ENCODE results near the gene KSR1.
A peak's percentile ranks its signal among the peaks of the same experiment; 100 is the strongest.

Gene KSR1

DNA sequence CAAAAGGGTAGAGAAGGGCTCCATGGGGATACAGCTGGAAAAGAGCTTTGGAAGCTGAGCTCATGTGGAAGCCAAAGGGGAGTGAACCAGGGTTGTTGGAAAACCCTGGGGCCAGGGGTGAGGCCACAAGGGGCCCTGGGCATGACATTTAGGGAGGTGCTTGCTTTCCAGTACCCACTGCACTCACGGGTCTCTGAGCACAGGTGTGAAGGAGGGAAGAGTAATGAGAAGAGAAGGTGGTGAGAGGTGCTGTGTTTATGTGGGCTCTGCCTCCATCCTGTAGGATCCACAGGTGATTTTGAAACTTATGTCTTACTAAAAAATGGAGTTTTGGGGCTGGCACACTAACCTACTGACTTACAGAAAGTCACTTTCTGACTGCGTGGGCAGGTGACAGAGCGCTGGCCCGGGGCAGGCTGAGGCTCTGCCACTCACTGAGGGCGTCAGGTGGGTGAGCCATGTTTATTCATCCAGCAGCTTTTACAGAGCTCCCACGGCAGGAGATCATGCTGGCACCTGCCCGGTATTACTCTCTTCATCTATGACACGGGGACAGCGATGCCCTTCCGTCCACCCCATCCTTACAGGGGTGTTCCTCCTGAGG is 18.9 kb downstream of the KSR1 start:
- no peak for DNase-seq

DNA sequence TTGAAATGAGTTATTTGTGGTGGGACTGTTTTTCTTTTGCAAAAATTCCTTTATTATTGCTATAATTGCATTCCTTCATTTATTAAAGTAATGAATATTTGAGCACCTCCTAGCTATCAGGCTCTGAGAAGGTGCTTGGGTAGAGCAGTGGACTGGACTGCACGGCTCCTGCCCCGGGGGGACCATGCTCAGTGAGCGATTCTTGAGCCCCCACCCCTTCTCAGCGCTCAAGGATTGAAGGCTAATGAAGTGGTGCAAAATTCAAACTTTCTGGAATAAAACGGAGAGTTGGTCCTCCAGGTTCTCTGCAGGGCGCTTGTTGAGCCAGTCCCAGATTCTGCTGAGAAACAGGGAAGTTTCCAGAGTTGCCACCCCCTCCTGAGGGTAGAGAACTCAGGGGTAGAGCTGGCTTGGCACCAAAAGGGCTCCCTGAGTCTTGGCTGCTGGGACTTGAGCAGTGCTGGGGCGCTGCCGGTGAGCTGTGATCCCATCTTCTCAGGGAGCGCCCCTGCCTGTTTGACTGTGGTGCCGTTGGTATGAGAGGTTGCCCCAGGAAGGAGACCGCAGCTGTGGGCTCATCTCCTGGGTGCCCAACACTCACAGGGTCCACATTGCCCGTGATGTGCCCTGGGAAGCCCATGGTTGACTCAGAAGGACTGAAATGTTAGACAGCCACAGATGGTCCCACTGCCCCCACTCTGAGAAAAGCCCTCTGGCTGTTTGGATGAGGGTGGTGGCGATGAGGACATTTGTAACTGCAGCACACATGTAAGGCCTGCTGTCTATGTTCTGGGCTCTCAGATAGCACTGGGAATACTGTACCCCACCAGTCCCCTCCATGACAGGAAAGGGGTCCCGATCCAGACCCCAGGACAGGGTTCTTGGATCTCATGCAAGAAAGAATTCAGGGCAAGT is 20.0 kb downstream of the KSR1 start:
- no peak for DNase-seq

DNA sequence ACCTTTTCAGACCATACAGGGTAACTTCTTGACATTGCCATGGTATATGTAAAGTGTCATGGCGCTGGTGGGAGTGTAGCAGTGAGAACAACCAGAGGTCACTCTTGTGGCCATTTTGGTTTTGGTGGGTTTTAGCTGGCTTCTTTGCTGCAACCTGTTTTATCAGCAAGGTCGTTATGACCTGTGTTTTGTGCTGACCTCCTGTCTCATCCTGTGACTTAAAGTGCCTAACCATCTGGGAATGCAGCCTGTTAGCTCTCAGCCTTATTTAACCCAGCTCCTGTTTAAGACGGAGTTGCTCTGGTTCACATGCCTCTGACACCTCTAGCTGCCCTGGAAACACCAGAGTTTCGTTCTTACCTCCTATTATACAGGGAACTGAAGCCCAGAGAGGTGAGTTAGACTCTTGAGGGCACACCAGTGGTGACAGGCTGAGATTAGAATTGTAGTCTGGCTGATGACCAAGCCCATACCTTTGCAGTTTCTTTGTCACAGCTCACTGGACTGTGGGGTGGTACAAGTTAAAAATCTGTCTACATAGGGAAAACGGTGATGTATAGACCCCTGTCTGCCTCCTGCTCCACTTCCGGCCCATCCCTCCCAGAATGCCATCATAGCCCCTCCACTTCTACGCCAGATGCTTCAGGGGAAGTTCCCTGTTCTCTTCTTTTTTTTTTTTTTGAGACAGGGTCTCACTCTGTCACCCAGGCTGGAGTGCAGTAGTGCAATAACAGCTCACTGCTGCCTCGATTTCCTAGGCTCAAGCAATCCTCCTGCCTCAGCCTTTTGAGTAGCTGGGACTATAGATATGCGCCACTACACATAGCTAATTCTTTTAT is 21.0 kb downstream of the KSR1 start:
- no peak for DNase-seq

DNA sequence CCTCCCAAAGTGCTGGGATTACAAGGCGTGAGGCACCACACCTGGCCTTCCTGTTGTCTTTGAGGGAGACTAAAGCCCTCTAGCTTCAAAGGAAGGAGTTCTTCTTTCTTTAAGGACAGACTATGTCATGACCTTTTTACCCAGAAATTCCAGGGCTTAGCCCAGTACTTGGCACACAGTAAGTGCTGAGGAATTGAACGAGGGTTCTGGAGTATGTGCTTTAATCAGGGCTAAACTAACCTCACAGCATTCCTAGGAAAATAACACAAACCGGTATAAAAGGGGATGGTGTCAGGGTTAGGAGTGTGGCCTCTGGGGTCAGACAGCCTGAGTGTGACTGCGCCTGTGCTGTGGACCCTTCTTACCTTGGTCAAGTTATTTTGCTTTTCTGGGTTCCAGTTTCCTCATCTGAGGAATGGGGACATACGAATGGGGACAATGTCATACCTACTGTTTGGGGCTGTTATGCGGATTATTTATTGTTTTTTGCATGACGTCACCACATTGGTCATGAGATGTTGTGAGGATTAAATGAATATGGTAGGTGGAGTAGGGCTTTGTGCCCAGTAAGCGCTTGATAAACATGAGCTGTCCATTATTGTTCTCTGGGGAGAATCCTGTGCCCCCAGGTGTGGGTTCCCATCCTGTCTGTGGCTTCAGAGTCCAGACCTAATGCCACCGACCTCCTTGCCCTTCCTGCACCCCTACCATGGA is 21.9 kb downstream of the KSR1 start:
- no peak for DNase-seq

DNA sequence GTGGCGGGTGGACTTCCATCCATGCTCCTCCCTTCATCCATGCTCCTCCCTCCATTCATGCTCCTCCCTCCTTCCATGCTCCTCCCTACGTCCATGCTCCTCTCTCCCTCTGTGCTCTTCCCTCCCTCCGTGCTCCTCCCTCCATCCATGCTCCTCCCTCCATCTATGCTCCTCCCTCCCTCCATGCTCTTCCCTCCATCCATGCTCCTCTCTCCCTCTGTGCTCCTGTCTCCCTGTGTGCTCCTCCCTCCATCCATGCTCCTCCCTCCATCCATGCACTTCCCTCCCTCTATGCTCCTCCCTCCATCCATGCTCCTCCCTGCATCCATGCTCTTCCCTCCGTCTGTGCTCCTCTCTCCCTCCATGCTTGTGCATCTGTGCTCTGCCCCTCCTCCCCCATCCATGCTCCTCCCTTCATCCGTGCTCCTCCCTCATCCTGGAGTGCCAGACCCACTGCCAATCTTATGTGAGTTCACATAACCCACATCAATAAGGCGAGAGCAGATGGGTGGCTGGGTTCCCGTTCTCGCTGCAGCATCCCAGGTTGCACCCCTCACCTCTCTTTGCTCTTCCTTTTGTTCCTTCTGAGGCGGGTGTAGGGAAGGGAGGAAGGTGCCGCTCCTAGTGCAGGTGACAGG is 22.8 kb downstream of the KSR1 start:
- no peak for DNase-seq

DNA sequence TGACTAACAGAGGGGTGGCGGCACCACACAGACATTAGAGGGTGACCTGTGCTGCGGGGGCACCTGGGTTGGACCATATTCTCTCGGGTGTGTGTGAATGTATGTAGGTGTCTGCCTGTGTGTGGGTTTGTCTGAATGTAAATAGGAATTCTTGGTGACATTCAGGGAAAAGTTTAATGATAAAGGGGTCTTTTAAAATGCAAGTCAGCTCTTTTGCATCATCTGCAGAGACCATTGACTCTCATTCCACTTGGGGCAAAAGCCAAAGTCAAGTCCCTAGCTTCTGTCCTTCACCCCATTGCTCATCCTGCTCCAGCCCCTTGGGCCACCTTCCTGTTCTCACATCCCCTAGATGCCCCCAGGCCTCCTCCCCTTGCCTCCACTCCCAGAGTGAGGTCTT is 23.6 kb downstream of the KSR1 start:
- no peak for DNase-seq

DNA sequence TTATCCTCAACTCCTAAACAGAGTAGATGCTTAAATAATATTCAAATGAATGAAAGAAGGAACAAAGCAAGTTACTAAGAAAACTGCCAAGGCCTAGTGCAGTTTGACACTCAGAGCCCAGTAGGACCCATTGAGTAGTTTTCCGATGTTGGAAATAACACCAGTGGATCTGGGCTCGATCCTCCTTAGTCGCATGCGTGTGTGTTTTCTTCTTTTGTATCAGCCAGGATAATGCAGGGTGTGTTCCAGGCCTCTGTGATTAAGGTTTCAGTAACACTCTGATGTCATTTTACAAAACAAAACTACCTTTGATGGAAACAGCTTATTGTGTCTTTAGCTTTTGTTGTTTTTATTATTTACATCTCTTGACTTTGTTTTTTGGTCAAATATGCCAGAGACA is 24.5 kb downstream of the KSR1 start:
- DNase-seq = no peak

DNA sequence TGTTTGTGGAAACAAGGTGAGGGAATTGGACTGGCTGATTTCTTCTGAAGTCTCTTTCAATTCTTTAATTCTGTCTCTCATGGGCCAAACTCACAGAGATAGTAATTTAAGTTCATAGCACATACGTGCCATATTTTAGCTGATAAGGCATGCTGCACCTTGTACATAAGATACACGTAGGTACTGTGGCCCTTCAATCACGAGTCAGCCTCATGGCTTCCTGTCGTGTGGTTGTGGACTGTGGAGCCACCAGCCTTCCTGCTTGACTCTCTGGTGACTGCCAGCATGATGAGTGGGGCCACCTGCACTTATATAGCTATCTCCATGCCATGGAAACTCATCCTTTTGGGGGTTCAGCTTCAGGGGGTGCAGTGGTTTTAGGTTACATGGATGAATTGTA is 25.1 kb downstream of the KSR1 start:
- DNase-seq = peak; percentile 55

DNA sequence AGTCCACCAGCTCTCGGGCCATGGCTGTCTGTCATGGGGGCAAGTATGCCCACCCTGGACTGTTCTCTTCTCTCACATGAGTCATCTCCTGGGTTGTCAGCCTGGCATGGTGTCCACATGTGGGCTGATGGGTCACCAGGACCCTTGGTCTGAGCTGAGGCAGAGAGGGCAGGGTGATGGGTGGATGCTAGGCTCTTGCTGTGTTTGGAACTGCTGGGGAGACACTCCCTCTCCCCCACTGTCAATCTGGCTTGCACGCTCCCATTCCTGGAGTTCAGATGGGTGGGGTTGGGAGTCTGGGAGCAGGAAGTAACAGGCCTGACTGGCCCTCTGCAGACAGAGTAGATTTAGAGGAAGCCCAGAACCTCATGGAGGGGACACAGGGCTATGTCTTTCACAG is 28.9 kb downstream of the KSR1 start:
- no peak for DNase-seq

DNA sequence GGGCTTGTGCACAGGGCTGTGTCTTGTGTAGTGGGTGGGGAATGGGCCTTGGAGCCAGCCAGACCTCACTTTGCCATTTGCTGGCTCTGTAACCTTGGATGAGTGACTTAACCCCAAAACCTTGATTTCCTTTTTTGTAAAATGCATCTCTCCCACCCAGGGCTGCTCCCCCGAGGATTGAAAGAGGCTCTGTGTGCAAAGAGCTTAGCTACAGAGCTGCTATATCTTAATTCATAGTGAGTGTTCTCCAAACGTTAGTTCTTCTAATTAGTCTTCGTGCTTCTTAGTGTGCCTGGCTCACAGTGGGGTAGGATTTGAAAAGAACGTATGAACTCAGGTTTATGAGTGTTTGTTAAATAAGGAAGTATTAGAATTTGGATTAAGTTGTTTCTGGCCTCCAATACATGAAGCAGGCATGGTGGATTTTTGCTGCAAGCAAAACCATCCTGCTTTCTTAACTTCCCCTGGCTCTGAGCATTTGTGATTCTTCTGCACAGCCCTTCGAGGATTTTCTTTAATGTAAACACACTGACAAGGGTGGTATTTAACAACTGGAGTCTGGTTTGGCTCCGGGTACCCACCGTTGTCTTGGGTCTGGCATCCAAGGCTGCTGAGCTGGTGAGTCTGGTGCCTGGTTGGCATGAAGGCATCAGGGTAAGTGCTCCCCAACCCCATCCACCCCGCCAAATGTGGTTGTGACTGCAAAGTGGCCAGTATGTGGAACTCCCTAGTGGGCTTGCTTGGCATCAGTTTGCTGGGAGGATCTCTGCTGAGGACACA is 29.7 kb downstream of the KSR1 start:
- no peak for DNase-seq

DNA sequence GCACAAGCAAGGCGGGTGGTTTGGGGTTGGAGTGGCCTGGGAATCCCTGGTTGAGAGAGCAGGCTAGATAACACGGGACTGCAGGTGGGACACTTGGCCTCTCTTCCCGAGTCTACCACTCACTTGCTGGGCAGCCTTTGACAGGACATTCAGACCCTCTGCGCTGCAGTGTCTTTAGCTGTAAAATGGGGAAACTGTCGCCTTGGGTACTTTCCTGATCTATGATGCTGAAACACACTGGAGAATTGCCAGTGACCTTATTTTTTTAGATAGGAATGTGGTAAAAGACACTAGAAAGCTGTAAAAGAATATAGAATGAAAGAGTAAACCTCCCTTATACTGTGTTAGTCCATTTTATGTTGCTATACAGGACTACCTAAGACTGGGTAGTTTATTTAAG is 30.5 kb downstream of the KSR1 start:
- no peak for DNase-seq

DNA sequence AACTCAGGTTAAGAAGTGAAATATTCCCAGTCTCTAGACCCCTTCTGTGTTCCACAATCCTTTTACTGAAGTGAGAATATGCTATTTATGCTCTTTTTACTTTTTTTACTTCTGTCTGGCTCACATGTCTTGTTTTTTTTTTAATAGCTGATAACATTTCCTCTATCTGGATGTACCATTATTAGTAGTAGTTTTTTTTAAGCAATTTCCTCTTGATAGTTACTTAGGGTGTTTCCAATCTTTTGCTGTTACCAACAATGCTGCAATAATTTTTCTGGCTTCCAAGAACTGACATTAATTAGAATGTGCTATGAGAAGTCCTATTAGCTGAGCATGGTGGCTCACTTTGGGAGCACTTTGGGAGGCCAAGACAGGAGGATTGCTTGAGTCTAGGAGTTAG is 32.0 kb downstream of the KSR1 start:
- no peak for DNase-seq

DNA sequence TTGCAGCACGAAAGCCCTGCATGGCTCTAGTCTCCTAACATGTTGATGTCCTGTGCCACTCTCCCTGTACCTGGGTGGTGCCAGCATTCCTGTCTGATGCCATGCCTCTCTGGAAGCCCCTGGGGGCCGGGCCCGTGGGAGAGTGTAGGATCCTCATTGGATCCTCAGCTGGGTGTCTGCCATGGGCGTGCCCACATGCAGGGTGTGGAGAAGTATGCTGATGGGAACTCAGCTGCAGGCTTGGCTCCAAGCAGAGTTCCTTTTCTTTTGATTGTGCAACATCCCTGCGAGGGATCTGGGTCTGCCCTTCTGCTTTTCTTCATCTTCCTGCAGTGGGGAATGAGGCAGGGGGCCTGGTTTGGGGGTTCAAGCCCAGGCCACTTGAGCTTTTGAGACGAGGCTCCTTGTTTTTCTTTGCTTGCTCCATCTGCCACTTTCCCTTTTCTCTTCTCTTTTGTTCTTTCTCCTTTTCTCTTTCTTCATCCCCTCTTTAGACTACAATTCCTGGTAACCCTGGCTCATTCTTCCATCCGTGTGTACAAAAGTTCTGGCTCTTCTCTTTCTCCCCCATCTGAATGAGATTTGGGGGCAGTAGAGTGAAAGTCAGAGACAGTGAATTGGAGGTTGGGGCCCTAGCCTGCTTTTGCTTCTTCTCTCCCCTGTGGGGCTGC is 32.9 kb downstream of the KSR1 start:
- no peak for DNase-seq

DNA sequence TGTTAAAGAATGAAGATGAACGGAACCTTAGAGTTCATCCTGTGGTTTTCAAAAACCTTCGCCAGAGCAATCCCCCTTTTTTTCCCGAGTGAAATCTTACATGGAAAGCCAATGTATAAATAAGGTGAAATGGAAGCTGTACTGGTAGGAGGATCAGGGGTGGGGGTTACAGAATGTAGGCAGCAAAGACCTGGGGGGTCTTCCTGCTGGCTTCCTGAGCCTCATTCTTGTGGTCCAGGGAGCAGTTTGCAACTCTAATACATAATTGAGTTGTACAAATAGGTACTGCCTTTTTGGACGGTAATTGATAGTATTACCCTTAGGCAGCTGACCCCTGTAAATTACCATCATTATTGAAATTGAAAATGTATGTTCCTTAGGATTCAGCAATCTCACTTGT is 34.1 kb downstream of the KSR1 start:
- DNase-seq = no peak

DNA sequence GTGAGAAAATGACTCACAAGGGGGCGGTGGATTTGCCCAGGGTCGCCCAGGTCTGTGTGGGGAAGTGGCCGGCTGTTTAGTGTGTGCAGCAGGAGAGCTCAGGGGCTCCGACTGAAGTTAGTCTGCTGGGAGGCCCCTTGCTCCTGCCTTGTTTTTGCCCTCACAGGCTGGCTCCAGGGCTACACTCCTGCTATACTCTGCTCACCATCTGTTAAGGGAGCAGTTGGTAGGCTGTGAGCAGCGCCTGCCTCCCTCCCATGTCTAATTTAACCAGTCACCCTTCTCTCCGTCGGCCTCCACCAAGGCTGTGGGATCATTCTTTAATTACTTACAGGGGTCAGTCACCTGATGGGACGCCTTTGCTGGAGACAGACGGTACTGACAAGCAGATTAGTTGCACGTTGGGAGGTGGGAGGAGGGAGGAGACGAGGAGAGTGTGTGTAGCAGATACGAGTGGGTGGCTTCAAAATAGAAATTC is 35.5 kb downstream of the KSR1 start:
- no peak for DNase-seq

DNA sequence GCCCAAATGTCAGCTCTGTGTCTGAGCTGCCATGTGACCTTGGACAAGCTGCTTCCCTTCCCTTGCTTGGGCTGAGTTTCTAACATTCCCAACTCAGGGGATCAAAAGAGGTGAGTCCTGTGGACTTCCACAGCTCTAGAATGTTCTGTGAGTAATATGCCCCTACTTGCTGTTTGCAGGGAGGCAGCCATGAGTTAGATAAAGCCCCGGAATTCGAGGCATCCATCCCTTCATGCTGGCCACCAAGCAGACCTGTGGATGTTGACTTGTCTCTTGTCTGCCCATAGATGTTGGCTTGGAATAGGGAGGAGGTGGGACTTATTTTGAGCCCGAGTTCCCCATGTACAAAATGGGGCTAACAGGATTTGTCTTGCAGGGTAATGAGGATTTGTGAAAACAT is 36.2 kb downstream of the KSR1 start:
- DNase-seq = no peak

DNA sequence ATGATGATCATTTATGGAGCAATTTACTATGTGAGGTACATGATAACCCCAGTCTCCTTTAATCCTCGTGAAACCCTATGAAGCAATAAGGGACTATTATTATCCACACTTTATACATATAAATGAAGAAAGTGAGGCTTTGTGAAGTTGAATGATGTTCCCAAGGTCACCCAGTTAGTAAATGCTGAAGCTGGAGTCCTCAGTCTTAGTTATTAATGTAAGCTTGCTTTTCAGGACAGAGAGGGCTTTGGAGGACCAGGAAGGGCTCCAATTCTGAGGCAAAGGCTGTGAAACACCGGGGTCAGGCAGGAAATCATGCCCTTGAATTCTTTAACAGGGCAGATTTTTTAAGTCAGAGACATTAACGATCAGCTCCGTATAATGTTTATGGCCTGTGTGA is 36.8 kb downstream of the KSR1 start:
- no peak for DNase-seq

DNA sequence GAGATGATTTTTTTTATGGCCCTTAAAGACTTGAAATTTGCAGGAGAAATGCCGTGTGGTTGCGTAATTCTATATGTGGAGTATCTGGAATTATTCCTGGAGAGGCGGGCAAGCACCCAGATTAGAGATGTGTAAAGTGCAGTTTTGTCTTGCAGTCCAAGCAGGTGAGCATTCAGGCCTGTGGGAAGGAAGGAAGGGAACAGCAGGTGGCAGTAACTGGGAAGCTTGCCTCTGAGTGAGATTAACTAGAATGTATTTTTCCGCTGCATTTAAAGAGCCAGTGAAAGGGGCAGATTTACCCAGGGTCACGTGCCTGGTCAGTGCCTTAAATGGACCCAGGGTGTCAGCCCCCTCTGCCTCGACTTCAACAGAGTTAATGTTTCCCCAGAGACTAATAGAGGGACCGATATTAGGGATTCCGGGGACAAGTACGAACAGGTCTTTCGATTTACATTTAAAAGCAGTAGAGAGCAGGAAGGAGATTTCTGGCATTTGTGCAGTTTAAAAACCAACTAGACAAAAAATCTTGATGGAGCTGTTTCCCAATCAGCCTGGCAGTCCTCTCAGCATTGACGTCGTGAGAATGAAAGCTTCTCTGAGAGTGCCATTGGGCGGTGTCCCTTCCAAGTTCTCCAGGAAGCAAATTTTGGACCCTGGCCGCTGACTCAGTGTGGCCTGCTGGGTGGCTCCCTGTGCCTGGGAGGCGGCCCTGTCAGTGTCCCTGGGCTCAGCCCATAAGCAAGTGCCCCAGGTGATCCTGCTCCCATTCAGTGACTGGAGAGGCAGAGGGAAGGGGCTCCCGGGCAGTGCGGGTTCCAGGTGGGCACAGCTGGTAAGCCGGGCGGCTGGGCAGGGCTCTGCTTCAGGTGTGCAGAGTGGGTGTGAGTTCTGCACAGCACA is 38.2 kb downstream of the KSR1 start:
- DNase-seq = no peak

DNA sequence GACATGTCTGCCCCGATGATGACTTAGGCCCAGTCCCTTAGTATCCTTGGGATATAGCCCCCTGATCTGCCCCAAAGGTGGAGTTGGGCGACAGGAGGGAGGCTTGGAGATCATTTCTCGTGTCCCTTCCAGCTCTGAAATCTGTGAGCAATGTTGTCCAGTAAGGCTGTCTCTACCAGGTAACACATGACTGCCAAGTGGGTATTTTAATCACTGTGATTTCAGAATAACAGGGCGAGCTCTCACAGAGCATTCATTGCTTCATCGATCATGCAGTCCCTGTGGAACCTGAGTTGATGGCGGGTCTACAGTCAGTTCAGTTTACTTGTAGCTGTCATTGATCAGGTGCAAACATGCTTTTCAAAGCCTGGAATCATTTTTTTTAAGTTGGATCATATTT is 39.2 kb downstream of the KSR1 start:
- no peak for DNase-seq

DNA sequence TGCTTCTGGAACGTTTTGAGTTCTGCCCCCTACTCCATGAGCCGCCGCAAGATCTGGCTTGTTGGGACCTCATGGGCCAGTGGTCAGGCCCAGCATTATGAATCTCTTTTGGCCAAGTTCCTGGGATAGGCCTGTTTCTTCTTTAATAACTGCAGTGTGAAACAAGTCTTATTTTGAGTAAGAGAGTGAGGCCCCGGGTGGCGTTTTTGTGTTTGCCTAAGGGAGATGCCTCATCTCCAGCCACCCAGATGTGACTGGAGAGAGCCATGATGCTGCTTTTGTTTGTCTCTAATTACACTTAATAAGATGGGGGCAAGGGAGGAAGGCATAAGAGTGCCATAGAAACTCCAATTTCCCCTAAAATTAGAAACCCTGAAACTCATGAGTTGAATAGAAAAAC is 39.8 kb downstream of the KSR1 start:
- no peak for DNase-seq

Measured in activated gamma-delta T cell treated with Interleukin-2 at 50 U/mL for 16 hours (primary cell).